Esophagus squamous epithelium (tissue), 4 donors: Measurements from ENCODE around the gene PHKA2.

ENCODE experiments used
- POLR2A ChIP-seq, 4 donors: fragments of 450-650 bp; IDR thresholded peaks; one replicate each; pipeline ENCODE4 v1.6.1; 2017; ENCODE audit warnings: antibody characterized with exemption in 4 of 4, mild to moderate bottlenecking in 4 of 4, moderate library complexity in 3 of 4
- TF ChIP-seq, protein P1 (sequence below), 6 experiments: fragments of 450-650 bp in 4 of 6; fragments of 200-600 bp in 2 of 6; sonication (generic) in 2 of 6; IDR thresholded peaks; one replicate each; pipeline ENCODE4 v1.5.1; 2016 to 2019; ENCODE audit warnings: antibody characterized with exemption in 6 of 6, mild to moderate bottlenecking in 4 of 6, moderate library complexity in 4 of 6

DNA sequence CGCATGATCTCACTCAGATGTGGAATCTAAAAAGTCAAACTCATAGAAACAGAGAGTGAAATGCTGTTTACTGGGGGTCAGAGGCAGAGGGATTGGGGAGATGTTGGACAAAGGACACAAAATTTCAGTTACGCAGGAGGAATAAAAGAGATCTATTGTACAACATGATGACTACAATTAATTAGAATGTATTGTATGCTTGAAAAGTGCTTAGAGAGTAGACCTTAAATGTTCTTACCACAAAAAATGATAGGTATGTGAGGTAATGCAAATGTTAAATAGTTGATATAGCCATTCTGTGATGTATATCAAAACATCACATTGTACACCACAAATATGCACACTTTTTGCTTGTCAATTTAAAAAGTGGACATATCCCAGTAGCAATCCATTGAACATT, 36.1 kb upstream of the PHKA2 start:
- TF ChIP-seq, protein P1, sequence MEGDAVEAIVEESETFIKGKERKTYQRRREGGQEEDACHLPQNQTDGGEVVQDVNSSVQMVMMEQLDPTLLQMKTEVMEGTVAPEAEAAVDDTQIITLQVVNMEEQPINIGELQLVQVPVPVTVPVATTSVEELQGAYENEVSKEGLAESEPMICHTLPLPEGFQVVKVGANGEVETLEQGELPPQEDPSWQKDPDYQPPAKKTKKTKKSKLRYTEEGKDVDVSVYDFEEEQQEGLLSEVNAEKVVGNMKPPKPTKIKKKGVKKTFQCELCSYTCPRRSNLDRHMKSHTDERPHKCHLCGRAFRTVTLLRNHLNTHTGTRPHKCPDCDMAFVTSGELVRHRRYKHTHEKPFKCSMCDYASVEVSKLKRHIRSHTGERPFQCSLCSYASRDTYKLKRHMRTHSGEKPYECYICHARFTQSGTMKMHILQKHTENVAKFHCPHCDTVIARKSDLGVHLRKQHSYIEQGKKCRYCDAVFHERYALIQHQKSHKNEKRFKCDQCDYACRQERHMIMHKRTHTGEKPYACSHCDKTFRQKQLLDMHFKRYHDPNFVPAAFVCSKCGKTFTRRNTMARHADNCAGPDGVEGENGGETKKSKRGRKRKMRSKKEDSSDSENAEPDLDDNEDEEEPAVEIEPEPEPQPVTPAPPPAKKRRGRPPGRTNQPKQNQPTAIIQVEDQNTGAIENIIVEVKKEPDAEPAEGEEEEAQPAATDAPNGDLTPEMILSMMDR (IDR thresholded peaks at IDR 0.05) = no peak
- no peak for TF ChIP-seq POLR2A (IDR thresholded peaks at IDR 0.05)
